Endodermal cell (in vitro differentiated cells): ENCODE results near the gene LRIT1. TPM values are rescaled to one million over a fixed set of nuclear protein-coding genes. Genes with fewer than 3 reads are reported as not detected.
"Not testable (repeated sequence)": the region's sequence is repeated elsewhere in the genome, so short reads cannot be mapped to it uniquely, and the experiment has no call there.

Experiments
- DNase-seq: peaks from one replicate; pipeline ENCODE4 v3.0.0-alpha.2; 2017
- H3K27ac ChIP-seq: 2 replicates; pipeline ENCODE4 v1.5.1; 2013; ENCODE audit warnings: mild to moderate bottlenecking, low read depth, low read length, moderate library complexity
- H3K27me3 ChIP-seq: 2 replicates; pipeline ENCODE4 v1.6.1; 2013; ENCODE audit warnings: mild to moderate bottlenecking, low read length, moderate library complexity; ENCODE audit not compliant: insufficient read depth, control insufficient read depth, poor library complexity, severe bottlenecking
- H3K36me3 ChIP-seq: 2 replicates; pipeline ENCODE4 v1.7.0; 2013; ENCODE audit warnings: mild to moderate bottlenecking, low read length, moderate library complexity; ENCODE audit not compliant: control insufficient read depth, insufficient read depth
- H3K4me1 ChIP-seq: one replicate; pipeline ENCODE4 v1.7.0; 2013; ENCODE audit warnings: low read length; ENCODE audit not compliant: control insufficient read depth, insufficient read depth
- H3K4me3 ChIP-seq: 2 replicates; pipeline ENCODE4 v1.5.1; 2013; ENCODE audit warnings: mild to moderate bottlenecking, low read length, moderate library complexity
- H3K9ac ChIP-seq: 2 replicates; pipeline ENCODE4 v1.6.1; 2013; ENCODE audit warnings: mild to moderate bottlenecking, low read length, moderate library complexity; ENCODE audit not compliant: poor library complexity, severe bottlenecking; ENCODE audit errors: extremely low read depth
- H3K9me3 ChIP-seq: 2 replicates; pipeline ENCODE4 v1.6.1; 2013; ENCODE audit warnings: mild to moderate bottlenecking, low read length, moderate library complexity; ENCODE audit not compliant: control insufficient read depth
- H3K27ac Mint-ChIP-seq: 2 replicates; pipeline ENCODE4 v1.8.0; 2020; ENCODE audit warnings: mixed read lengths
- H3K27me3 Mint-ChIP-seq: 2 replicates; pipeline ENCODE4 v1.8.0; 2021; ENCODE audit warnings: mild to moderate bottlenecking, mixed read lengths; ENCODE audit not compliant: insufficient read depth
- H3K36me3 Mint-ChIP-seq: 2 replicates; pipeline ENCODE4 v1.8.0; 2020; ENCODE audit warnings: low read depth, mixed read lengths
- H3K4me1 Mint-ChIP-seq: 2 replicates; pipeline ENCODE4 v1.8.0; 2020; ENCODE audit warnings: mixed read lengths
- H3K4me3 Mint-ChIP-seq: 2 replicates; pipeline ENCODE4 v1.8.0; 2020; ENCODE audit warnings: mild to moderate bottlenecking, moderate library complexity, mixed read lengths
- H3K9me3 Mint-ChIP-seq: 2 replicates; pipeline ENCODE4 v1.8.0; 2020; ENCODE audit warnings: mild to moderate bottlenecking, mixed read lengths
- WGBS, 2 experiments: methylation state at CpG; one replicate each; pipeline versions ENCODE4 v1.1.5 to v1.1.7; 2013; ENCODE audit warnings: missing lambda C conversion rate in 2 of 2, mixed read lengths in 1 of 2; ENCODE audit not compliant: insufficient coverage in 1 of 2, insufficient read length in 1 of 2; 5-methylcytosine and 5-hydroxymethylcytosine counted together
- total RNA-seq, 2 donors: library from RNA; stranded (reverse); fragmentation: NEBNext Ultra II Directional in 1 of 2; extraction: Animal tissue kit (Norgen Biotek cat#: 25700) in 1 of 2; gene quantifications; 2 replicates in 1 of 2; 3 replicates in 1 of 2; pipeline ENCODE4 v1.2.1, GENCODE V29; 2021
- TF ChIP-seq, protein P1 (sequence below): fragments of 200-600 bp; sonication (generic); conservative IDR thresholded peaks from 2 replicates; pipeline ENCODE4 v1.5.0; 2021; ENCODE audit warnings: antibody characterized with exemption, mild to moderate bottlenecking

LRIT1 gene
- total RNA-seq, 2 donors from 2014 or later = 0.11 TPM; not detected in 1

DNA sequence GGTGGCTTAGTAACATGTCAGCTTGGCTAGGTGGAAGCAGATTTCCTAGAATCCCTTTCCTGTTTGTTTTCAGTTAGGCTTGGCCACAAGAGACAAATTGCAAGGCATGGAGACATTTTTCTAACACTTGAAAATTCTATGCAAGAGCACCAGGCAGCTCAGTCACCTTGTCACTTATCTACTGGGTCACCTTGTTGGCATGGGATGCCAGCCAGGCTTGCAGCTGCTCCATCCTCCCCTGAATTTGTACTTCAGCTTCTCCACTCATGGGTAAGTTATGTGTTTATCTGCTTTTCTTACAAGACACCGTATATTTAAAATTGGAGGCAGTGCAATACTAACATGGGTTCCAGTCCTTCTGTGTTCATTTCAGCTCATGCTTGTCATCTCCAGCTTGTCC is 46.8 kb upstream of the LRIT1 start:
- H3K9me3 ChIP-seq = no peaks in the 10 kb centered on the region
- no peaks in the 10 kb centered on the region for H3K36me3 ChIP-seq
- H3K36me3 Mint-ChIP-seq = no peaks in the 10 kb centered on the region
- H3K4me3 Mint-ChIP-seq = no peak overlapping the region
- H3K27me3 Mint-ChIP-seq = no peaks in the 10 kb centered on the region
- no peak overlapping the region for H3K27ac ChIP-seq
- DNase-seq = no peak
- no peak overlapping the region for H3K4me3 ChIP-seq
- no peaks in the 10 kb centered on the region for H3K4me1 ChIP-seq
- TF ChIP-seq, protein P1, sequence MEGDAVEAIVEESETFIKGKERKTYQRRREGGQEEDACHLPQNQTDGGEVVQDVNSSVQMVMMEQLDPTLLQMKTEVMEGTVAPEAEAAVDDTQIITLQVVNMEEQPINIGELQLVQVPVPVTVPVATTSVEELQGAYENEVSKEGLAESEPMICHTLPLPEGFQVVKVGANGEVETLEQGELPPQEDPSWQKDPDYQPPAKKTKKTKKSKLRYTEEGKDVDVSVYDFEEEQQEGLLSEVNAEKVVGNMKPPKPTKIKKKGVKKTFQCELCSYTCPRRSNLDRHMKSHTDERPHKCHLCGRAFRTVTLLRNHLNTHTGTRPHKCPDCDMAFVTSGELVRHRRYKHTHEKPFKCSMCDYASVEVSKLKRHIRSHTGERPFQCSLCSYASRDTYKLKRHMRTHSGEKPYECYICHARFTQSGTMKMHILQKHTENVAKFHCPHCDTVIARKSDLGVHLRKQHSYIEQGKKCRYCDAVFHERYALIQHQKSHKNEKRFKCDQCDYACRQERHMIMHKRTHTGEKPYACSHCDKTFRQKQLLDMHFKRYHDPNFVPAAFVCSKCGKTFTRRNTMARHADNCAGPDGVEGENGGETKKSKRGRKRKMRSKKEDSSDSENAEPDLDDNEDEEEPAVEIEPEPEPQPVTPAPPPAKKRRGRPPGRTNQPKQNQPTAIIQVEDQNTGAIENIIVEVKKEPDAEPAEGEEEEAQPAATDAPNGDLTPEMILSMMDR = no peak
- H3K9me3 Mint-ChIP-seq = peaks cover 4% of the 10 kb centered on the region
- peaks cover 1% of the 10 kb centered on the region for H3K4me1 Mint-ChIP-seq
- H3K27me3 ChIP-seq = no peaks in the 10 kb centered on the region
- no peak overlapping the region for H3K9ac ChIP-seq
- 93% methylated on average over 1 of the region's 1 CpG; no CpG with 5 or more reads in 1 of the 2 experiments for WGBS, 2 experiments
- no peak overlapping the region for H3K27ac Mint-ChIP-seq

DNA sequence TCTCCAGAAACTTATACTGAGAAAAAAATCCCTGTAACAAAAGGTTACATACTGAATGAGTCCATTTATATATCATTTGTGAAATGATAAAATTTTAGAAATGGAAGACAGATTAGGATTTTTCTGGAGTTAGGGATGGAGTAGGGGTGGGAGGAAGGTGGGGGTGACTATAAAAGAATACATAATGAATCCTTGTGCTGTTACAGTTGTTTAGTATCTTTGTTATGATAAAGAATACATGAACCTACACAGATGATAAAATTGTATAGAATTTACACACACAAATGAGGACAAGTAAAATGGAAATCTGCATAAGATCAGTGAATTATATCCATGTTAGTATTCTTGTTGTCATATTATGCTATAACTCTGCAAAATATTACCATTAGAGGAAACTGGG is 45.3 kb upstream of the LRIT1 start:
- no peaks in the 10 kb centered on the region for H3K9me3 ChIP-seq
- Mint-ChIP-seq H3K9me3 (peaks cover 4% of the 10 kb centered on the region), H3K36me3 (no peaks in the 10 kb centered on the region), H3K4me3 (no peak overlapping the region), H3K27me3 (no peaks in the 10 kb centered on the region), H3K4me1 (no peaks in the 10 kb centered on the region), H3K27ac (no peak overlapping the region)
- no peaks in the 10 kb centered on the region for H3K4me1 ChIP-seq
- H3K4me3 ChIP-seq = no peak overlapping the region
- no peak for DNase-seq
- no peaks in the 10 kb centered on the region for H3K27me3 ChIP-seq
- TF ChIP-seq, protein P1 = no peak
- H3K9ac ChIP-seq = no peak overlapping the region
- no peak overlapping the region for H3K27ac ChIP-seq
- no peaks in the 10 kb centered on the region for H3K36me3 ChIP-seq

DNA sequence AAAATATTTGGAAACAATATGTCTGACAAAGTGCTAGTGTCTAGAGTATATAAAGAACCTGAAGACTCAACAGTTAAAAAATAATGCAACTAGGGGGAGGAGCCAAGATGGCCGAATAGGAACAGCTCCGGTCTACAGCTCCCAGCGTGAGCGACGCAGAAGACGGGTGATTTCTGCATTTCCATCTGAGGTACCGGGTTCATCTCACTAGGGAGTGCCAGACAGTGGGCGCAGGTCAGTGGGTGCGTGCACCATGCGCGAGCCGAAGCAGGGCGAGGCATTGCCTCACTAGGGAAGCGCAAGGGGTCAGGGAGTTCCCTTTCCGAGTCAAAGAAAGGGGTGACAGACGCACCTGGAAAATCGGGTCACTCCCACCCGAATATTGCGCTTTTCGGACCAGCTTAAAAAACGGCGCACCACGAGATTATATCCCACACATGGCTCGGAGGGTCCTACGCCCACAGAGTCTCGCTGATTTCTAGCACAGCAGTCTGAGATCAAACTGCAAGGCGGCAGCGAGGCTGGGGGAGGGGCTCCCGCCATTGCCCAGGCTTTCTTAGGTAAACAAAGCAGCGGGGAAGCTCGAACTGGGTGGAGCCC is 38.6 kb upstream of the LRIT1 start:
- not testable (repeated sequence) for H3K9ac ChIP-seq, H3K4me3 ChIP-seq, H3K36me3 ChIP-seq, DNase-seq, H3K4me1 ChIP-seq, H3K27ac ChIP-seq, H3K36me3 Mint-ChIP-seq, H3K27me3 Mint-ChIP-seq, H3K9me3 ChIP-seq, H3K4me1 Mint-ChIP-seq, H3K27me3 ChIP-seq
- peak overlapping the region; percentile 65 for H3K4me3 Mint-ChIP-seq
- WGBS, 2 experiments = 63 to 80% methylated on average over 1 to 28 of the region's 31 CpGs
- H3K27ac Mint-ChIP-seq = peak overlapping the region; percentile 74
- peaks cover 15% of the 10 kb centered on the region for H3K9me3 Mint-ChIP-seq

DNA sequence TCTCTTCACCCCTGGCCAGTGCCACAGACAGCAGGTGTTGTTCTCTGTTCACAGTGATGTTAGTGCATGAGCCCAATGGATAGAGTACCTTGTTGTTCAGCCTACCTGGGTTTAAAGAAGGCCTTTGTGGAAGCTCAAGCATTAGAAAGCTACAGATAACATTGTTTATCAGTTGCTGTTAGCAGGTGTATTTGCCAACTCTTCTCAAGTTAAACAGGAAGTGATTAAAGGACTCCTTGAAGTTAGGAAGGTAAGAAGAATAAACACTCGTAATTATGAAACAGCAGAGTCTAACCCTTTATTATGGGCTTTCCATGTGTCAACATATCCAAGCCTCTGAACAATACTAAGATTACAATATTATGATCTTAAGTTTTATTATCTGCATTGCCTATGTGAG is 29.4 kb upstream of the LRIT1 start:
- no CpG with 5 or more reads among the region's 1 CpG for WGBS, 2 experiments
- Histone ChIP-seq H3K9ac (no peak overlapping the region), H3K36me3 (no peaks in the 10 kb centered on the region), H3K4me1 (peaks cover 9% of the 10 kb centered on the region), H3K27ac (no peak overlapping the region), H3K27me3 (no peaks in the 10 kb centered on the region), H3K4me3 (peak overlapping the region; percentile 16), H3K9me3 (no peaks in the 10 kb centered on the region)
- Mint-ChIP-seq H3K4me3 (peak overlapping the region; percentile 22), H3K27ac (peak overlapping the region; percentile 78), H3K9me3 (no peaks in the 10 kb centered on the region), H3K36me3 (no peaks in the 10 kb centered on the region), H3K4me1 (peaks cover 18% of the 10 kb centered on the region), H3K27me3 (peaks cover 4% of the 10 kb centered on the region)
- TF ChIP-seq, protein P1 = no peak
- peak; percentile 52 for DNase-seq
